Gastrocnemius medialis (tissue), 4 donors: ENCODE data around the gene ELANE. TPM values are rescaled to one million over a fixed set of nuclear protein-coding genes. Genes with fewer than 3 reads are reported as not detected.

Experiments used
- ATAC-seq, 2 donors: fragments of 150-250 bp; one replicate each; pipeline ENCODE4 v1.9.1; 2016
- DNase-seq, 2 donors: peaks; one replicate each; pipeline ENCODE4 v3.0.0-alpha.2; 2019
- H3K27ac ChIP-seq, 4 donors: fragments of 200-600 bp; sonication (generic); 1 replicate in 1 of 4; 2 replicates in 3 of 4; pipeline ENCODE4 v1.5.1; 2016 to 2018; ENCODE audit warnings: mild to moderate bottlenecking in 2 of 4, moderate library complexity in 1 of 4
- H3K27me3 ChIP-seq, 3 donors: fragments of 200-600 bp; sonication (generic) in 2 of 3; 1 replicate in 1 of 3; 2 replicates in 2 of 3; pipeline versions ENCODE4 v1.5.1 to v1.6.0; 2016 to 2019; ENCODE audit warnings: mild to moderate bottlenecking in 1 of 3, moderate library complexity in 1 of 3
- H3K36me3 ChIP-seq, 2 donors: fragments of 200-600 bp; sonication (generic) in 1 of 2; one replicate each; pipeline ENCODE4 v1.5.1; 2017 to 2018
- H3K4me1 ChIP-seq, 2 donors: fragments of 200-600 bp; sonication (generic) in 1 of 2; one replicate each; pipeline ENCODE4 v1.5.1; 2016 to 2017; ENCODE audit warnings: mild to moderate bottlenecking in 2 of 2
- H3K4me3 ChIP-seq, 4 donors: fragments of 200-600 bp; sonication (generic) in 3 of 4; 1 replicate in 1 of 4; 2 replicates in 3 of 4; pipeline ENCODE4 v1.5.1; 2016 to 2019; ENCODE audit warnings: mild to moderate bottlenecking in 2 of 4
- H3K9me3 ChIP-seq, 3 donors: fragments of 200-600 bp; sonication (generic) in 2 of 3; 1 replicate in 1 of 3; 2 replicates in 2 of 3; pipeline ENCODE4 v1.5.1; 2016 to 2019
- CTCF ChIP-seq, 5 experiments: fragments of 450-650 bp in 3 of 5; fragments of 200-600 bp in 2 of 5; sonication (generic) in 2 of 5; IDR thresholded peaks in 4 of 5; conservative IDR thresholded peaks in 1 of 5; 1 replicate in 4 of 5; 2 replicates in 1 of 5; pipeline ENCODE4 v1.5.1; 2016 to 2019; ENCODE audit warnings: antibody characterized with exemption in 5 of 5, mild to moderate bottlenecking in 3 of 5, moderate library complexity in 3 of 5
- POLR2A ChIP-seq, 2 donors: fragments of 450-650 bp; IDR thresholded peaks; one replicate each; pipeline ENCODE4 v1.6.1; 2017; ENCODE audit warnings: antibody characterized with exemption in 2 of 2, mild to moderate bottlenecking in 2 of 2, moderate library complexity in 2 of 2
- in situ Hi-C, 4 donors: fragments of 200-750 bp; cut with MboI; loops; one replicate each; pipeline versions ENCODE4 v1.15.0 to v1.8.0; 2017; ENCODE audit warnings: low sequenced_read_pairs in 4 of 4
- intact Hi-C: fragments of 100-400 bp; cut with DNase I; formaldehyde crosslinking; loops from one replicate; pipeline ENCODE4 v1.15.1; 2023; ENCODE audit warnings: low total_unique reads
- total RNA-seq, 4 donors: library from RNA; depleted of rRNA; stranded (reverse); fragments of >200 nt; gene quantifications; one replicate each; pipeline versions ENCODE4 v1.1.0 to v1.2.3, GENCODE V29; 2016

The ELANE gene
- total RNA-seq, 4 donors from 2014 or later = 0.46 to 0.84 TPM; not detected in 2

- in situ Hi-C loops (loop anchor here in 1 of 4 donors (25.0 kb wide), 1 partner anchor 116 kb away; the partner anchor contains the start of gene WDR18), intact Hi-C loops (no loop called here)
- DNase-seq (no peak), ATAC-seq (no peak)
- peaks cover 0 to 48% of the 10 kb centered on the region in 2 donors for H3K36me3 ChIP-seq
- H3K9me3 ChIP-seq = no peaks in the 10 kb centered on the region
- no peaks in the 10 kb centered on the region for H3K27me3 ChIP-seq
- H3K27ac ChIP-seq = no peak overlapping the region
- H3K4me1 ChIP-seq = no peaks in the 10 kb centered on the region
- TF ChIP-seq CTCF (IDR thresholded peaks at IDR 0.05 in 4 of 5, conservative IDR thresholded peaks at IDR 0.05 in 1 of 5) (no peak), POLR2A (IDR thresholded peaks at IDR 0.05) (no peak)
- no peak overlapping the region for H3K4me3 ChIP-seq
These were observed 18.9 kb downstream of the ELANE start for GRCh38 chr19:870963-871401.

- Histone ChIP-seq H3K36me3 (peaks cover 0 to 48% of the 10 kb centered on the region in 2 donors), H3K27ac (peak overlapping the region in 2 of 4 donors; percentile 8 to 37), H3K4me1 (no peaks in the 10 kb centered on the region), H3K4me3 (no peak overlapping the region), H3K27me3 (no peaks in the 10 kb centered on the region), H3K9me3 (no peaks in the 10 kb centered on the region)
- no peak for ATAC-seq
- in situ Hi-C loops = loop anchor here in 1 of 4 donors (25.0 kb wide), 1 partner anchor 116 kb away; the partner anchor contains the start of gene WDR18
- TF ChIP-seq CTCF (IDR thresholded peaks at IDR 0.05 in 4 of 5, conservative IDR thresholded peaks at IDR 0.05 in 1 of 5) = no peak
- no peak for TF ChIP-seq POLR2A (IDR thresholded peaks at IDR 0.05)
- intact Hi-C loops = no loop called here
- no peak for DNase-seq
These were observed 19.6 kb downstream of the ELANE start for GRCh38 chr19:871446-872265.

GRCh38 chr19:872266-872951 is 20.3 kb downstream of the ELANE start:
- Histone ChIP-seq H3K27ac (peak overlapping the region in 2 of 4 donors; percentile 8 to 37), H3K9me3 (no peaks in the 10 kb centered on the region), H3K36me3 (peaks cover 0 to 53% of the 10 kb centered on the region in 2 donors), H3K4me3 (no peak overlapping the region), H3K27me3 (no peaks in the 10 kb centered on the region), H3K4me1 (no peaks in the 10 kb centered on the region)
- DNase-seq = peak in 1 of 2 donors; percentile 59
- intact Hi-C loops = no loop called here
- no peak for TF ChIP-seq CTCF (IDR thresholded peaks at IDR 0.05 in 4 of 5, conservative IDR thresholded peaks at IDR 0.05 in 1 of 5)
- TF ChIP-seq POLR2A (IDR thresholded peaks at IDR 0.05) = no peak
- in situ Hi-C loops = loop anchor here in 1 of 4 donors (25.0 kb wide), 1 partner anchor 115 kb away; the partner anchor contains the start of gene WDR18
- peak in 1 of 2 donors; percentile 33 for ATAC-seq

- H3K4me1 ChIP-seq = no peaks in the 10 kb centered on the region
- no peaks in the 10 kb centered on the region for H3K27me3 ChIP-seq
- ATAC-seq (no peak), DNase-seq (peak in 1 of 2 donors; percentile 60)
- no peak for TF ChIP-seq POLR2A (IDR thresholded peaks at IDR 0.05)
- no peak for TF ChIP-seq CTCF (IDR thresholded peaks at IDR 0.05 in 4 of 5, conservative IDR thresholded peaks at IDR 0.05 in 1 of 5)
- intact Hi-C loops (no loop called here), in situ Hi-C loops (loop anchor here in 1 of 4 donors (25.0 kb wide), 1 partner anchor 114 kb away; the partner anchor contains the start of gene WDR18)
- peaks cover 0 to 47% of the 10 kb centered on the region in 2 donors for H3K36me3 ChIP-seq
- no peaks in the 10 kb centered on the region for H3K9me3 ChIP-seq
- no peak overlapping the region for H3K27ac ChIP-seq
- no peak overlapping the region for H3K4me3 ChIP-seq
These were observed 21.0 kb downstream of the ELANE start for GRCh38 chr19:873084-873483.
